Measurements from ENCODE around the gene AUTS2.

DNA sequence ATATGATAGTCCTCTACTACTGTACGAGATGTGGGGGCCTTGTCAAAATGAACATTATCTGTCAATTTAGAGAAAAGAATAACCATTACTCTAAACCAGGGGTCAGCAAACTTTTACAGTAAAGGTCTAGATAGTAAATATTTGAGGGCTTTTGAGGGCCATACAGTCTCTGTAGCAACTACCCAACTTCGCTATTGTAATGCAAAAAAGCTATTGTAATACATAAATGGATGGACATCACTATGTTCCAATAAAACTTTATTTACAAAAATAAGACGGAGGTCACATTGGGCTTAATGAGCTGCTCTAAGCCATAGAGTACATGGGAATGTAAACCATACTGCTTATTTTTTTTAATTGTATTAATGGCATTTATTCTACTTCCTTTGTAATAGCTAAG, 1055.9 kb downstream of the AUTS2 start:
- TF ChIP-seq YY1 (IDR thresholded peaks at IDR 0.05; ENCODE audit: insufficient read depth, insufficient read length) (no peak), SUZ12 (IDR thresholded peaks at IDR 0.05; ENCODE audit: extremely low read depth, insufficient read depth, insufficient read length) (no peak), ZNF274 (IDR thresholded peaks at IDR 0.05; ENCODE audit: low read depth, low read length) (no peak)
